Measurements from ENCODE around the gene RTL10. TPM values are rescaled to one million over a fixed set of nuclear protein-coding genes. Genes with fewer than 3 reads are reported as not detected.

Gene RTL10, protein sequence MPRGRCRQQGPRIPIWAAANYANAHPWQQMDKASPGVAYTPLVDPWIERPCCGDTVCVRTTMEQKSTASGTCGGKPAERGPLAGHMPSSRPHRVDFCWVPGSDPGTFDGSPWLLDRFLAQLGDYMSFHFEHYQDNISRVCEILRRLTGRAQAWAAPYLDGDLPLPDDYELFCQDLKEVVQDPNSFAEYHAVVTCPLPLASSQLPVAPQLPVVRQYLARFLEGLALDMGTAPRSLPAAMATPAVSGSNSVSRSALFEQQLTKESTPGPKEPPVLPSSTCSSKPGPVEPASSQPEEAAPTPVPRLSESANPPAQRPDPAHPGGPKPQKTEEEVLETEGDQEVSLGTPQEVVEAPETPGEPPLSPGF
- 10 to 100 TPM; 18.1 to 26.4 (median 23.7) TPM for total RNA-seq

DNA sequence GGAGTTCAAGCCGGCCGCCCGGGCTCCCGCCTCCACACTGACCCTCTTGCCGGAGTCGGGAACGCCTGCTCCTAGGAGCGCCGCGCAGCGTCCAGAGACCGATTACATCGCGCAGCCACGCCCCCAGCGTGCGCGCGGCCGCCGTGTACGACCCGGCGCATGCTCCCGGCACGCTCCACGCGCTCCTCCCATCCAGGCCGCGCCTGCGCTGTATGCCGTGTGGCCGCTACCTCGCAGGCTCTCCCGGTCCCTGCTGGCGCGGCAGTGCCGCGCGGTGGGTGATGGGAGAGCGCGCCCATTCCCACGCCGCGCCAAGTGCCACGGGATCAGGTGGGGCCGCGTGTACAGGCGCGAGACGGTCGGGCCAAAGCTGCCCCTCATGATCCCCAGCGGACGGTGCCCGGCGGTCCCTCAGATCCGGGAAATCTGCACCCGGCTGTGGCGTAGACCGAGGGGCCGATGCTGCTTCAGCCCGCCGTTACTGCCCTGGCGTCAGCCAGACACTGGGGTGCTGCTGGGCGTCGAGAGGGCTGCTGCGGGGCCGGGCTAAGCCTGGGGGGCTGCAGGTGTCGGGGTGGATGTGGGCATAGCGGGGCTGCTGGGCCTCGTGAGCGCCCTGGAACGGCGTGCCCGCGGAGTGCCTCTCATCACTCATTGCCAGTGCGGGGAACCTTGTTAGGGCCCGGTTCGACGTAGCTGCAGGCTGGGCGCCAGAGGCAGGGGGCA lies at the start of gene RTL10, which contains the start of gene GNB1L:
Gene RTL10, minus strand, starts transcription at position 97 of the 726 bp plus-strand sequence. CDS start 2,613 bp downstream, outside the sequence.
Gene GNB1L, minus strand, starts transcription at position 97 of the 726 bp plus-strand sequence. CDS start 33,519 bp downstream, outside the sequence.
- peak within 1 kb of the TSS; percentile 73 to 86 (median 73) for H3K4me3 ChIP-seq (replicated peaks in 1 of 3)
- peak; percentile 97 to 98 for DNase-seq
- H3K27ac ChIP-seq: peak within 1 kb of the TSS; percentile 97 to 99 (median 98)
- peaks cover 48 to 53% of the 10 kb centered on the region in 2 donors for H3K4me1 ChIP-seq
- intact Hi-C loops (cut with DNase I): no loop called here
- TF ChIP-seq POLR2A (IDR thresholded peaks at IDR 0.05): peak; percentile 87 to 99
- TF ChIP-seq, protein P1, sequence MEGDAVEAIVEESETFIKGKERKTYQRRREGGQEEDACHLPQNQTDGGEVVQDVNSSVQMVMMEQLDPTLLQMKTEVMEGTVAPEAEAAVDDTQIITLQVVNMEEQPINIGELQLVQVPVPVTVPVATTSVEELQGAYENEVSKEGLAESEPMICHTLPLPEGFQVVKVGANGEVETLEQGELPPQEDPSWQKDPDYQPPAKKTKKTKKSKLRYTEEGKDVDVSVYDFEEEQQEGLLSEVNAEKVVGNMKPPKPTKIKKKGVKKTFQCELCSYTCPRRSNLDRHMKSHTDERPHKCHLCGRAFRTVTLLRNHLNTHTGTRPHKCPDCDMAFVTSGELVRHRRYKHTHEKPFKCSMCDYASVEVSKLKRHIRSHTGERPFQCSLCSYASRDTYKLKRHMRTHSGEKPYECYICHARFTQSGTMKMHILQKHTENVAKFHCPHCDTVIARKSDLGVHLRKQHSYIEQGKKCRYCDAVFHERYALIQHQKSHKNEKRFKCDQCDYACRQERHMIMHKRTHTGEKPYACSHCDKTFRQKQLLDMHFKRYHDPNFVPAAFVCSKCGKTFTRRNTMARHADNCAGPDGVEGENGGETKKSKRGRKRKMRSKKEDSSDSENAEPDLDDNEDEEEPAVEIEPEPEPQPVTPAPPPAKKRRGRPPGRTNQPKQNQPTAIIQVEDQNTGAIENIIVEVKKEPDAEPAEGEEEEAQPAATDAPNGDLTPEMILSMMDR (IDR thresholded peaks at IDR 0.05): peak in 1 of 6 experiments; percentile 28
- peaks cover 10 to 14% of the 10 kb centered on the region in 2 donors for H3K36me3 ChIP-seq
- WGBS, 2 donors: 1% methylated on average over 23 of the region's 81 CpGs; no CpG with 5 or more reads in 1 of the 2 donors
- no peaks in the 10 kb centered on the region for H3K9me3 ChIP-seq
- no peaks in the 10 kb centered on the region for H3K27me3 ChIP-seq

DNA sequence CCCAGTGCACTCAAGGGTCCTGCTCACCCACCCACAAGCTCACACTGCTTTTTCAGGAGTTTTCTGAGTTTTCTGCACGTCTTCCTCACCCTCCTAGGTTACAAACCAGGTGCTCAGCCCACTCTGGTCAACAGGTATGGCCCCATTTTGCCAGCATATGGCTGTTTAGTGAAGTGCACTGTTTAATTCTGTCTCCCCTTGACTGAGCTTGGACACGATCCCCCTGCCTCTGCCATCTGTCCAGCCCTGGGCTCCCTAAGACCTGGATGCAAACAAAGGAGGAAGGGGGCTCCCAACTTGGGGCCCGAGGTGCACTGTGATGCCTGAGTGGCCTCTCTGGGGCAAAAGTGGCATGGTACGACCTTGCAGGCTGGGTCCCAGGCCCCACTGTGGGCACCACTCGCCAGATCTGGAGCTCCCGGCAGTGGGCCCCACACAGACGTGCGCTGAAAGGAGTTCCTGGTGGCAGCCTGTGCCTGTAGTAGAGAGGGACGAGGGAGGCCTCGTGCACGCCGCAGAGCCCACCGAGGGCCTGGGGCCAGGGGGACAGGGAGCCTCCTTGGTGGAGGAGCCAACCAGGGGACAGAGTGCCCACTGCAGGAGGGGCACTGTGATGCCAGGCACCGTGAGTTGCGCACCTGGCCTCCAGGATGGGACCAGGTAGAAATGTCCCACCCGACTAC lies 49.6 kb upstream of the RTL10 start:
- Histone ChIP-seq H3K27ac (no peak overlapping the region), H3K9me3 (no peaks in the 10 kb centered on the region), H3K4me3 (replicated peaks in 1 of 3) (no peak overlapping the region), H3K27me3 (no peaks in the 10 kb centered on the region), H3K36me3 (peaks cover 5 to 7% of the 10 kb centered on the region in 2 donors), H3K4me1 (no peaks in the 10 kb centered on the region)
- WGBS, 2 donors: 84 to 93% methylated on average over 8 to 11 of the region's 16 CpGs
- intact Hi-C loops (cut with DNase I): no loop called here
- DNase-seq: no peak
- TF ChIP-seq POLR2A (IDR thresholded peaks at IDR 0.05): no peak
- TF ChIP-seq, protein P1 (IDR thresholded peaks at IDR 0.05): no peak

DNA sequence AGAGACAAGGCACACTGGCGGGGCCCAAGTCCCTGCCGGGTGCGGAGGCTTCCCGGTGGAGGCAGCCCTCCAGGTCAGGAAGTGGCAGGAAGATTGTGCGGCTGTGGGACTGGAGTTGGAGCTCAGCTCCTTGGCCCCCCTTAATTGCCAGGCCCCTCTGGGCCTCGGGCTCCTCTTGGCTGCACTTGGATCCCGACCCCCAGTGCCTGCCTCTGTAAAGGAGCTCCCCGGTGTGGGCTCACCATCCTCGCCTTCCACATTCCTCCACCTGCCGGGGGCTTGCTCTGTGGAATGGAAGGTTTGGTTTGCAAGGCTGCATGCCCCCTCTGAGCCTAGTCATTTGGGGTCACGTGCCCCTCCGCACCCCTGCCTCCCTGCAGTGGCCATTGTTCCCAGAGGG lies 48.8 kb upstream of the RTL10 start:
- no peaks in the 10 kb centered on the region for H3K4me1 ChIP-seq
- WGBS, 2 donors: 78 to 80% methylated on average over 12 of the region's 12 CpGs
- DNase-seq: no peak
- TF ChIP-seq POLR2A (IDR thresholded peaks at IDR 0.05): no peak
- TF ChIP-seq, protein P1 (IDR thresholded peaks at IDR 0.05): no peak
- intact Hi-C loops (cut with DNase I): no loop called here
- H3K4me3 ChIP-seq (replicated peaks in 1 of 3): no peak overlapping the region
- no peaks in the 10 kb centered on the region for H3K9me3 ChIP-seq
- H3K27me3 ChIP-seq: no peaks in the 10 kb centered on the region
- H3K36me3 ChIP-seq: peaks cover 5 to 10% of the 10 kb centered on the region in 2 donors
- no peak overlapping the region for H3K27ac ChIP-seq

DNA sequence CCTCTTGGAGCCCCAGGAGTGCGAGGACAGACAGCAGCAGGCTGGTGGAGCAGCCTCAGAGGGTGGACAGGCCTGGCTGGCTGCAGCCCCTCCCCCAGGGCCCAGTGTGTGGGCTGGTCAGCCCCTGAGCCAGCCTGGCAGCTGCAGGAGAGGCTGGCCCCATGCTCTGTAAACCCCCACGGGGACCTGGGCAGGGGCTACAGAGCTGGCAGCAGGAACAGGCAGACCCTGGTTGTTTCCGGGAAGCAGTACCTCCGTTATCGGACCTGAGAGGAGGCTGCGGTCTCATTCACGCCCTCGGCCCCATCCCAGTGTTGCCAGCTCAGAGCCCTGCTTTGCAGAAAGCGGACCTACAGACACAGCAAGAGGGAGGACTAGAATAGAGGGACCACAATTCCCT lies 48.4 kb upstream of the RTL10 start:
- intact Hi-C loops (cut with DNase I): no loop called here
- H3K4me1 ChIP-seq: no peaks in the 10 kb centered on the region
- H3K27me3 ChIP-seq: no peaks in the 10 kb centered on the region
- WGBS, 2 donors: 87 to 89% methylated on average over 6 to 8 of the region's 9 CpGs
- no peaks in the 10 kb centered on the region for H3K9me3 ChIP-seq
- no peak overlapping the region for H3K27ac ChIP-seq
- H3K36me3 ChIP-seq: peaks cover 5 to 7% of the 10 kb centered on the region in 2 donors
- DNase-seq: peak; percentile 69 to 84
- no peak overlapping the region for H3K4me3 ChIP-seq (replicated peaks in 1 of 3)
- no peak for TF ChIP-seq POLR2A (IDR thresholded peaks at IDR 0.05)
- TF ChIP-seq, protein P1 (IDR thresholded peaks at IDR 0.05): no peak
